T-helper 1 cell treated with Interleukin-12 subunit alpha and Interleukin-12 subunit beta and Interleukin-4 antibody, amounts not matched to agents 30 ng/mL and 1 ng/mL, for 36 hours (primary cell): Measurements from ENCODE around the gene SMIM43. TPM values are rescaled to one million over a fixed set of nuclear protein-coding genes. Genes with fewer than 3 reads are reported as not detected.

ENCODE experiments used
- intact Hi-C: fragments of 100-400 bp; cut with micrococcal nuclease; formaldehyde crosslinking; loops from one replicate; pipeline ENCODE4 v1.15.1; 2024
- total RNA-seq: library from RNA; stranded (reverse); gene quantifications from 2 replicates; pipeline ENCODE4 v1.2.3, GENCODE V29; 2022

SMIM43 gene
- total RNA-seq: 0.15 TPM in 1 of 2 replicates, not detected in the other

GRCh38 chr4:121764702-121765367 lies at the start of gene SMIM43:
SMIM43 (minus strand) TSS chr4:121765164; CDS start chr4:121765105, 59 bp downstream.
- intact Hi-C loops: no loop called here

GRCh38 chr4:121814756-121815155 lies 49.8 kb upstream of the SMIM43 start:
- intact Hi-C loops: loop anchor here (1.0 kb wide), 1 partner anchor 9 kb away; the partner anchor contains the start of gene CCNA2

- intact Hi-C loops: loop anchor here (1.0 kb wide), 1 partner anchor 9 kb away; no protein-coding TSS in a partner anchor
Measured at GRCh38 chr4:121811122-121811521, 46.2 kb upstream of the SMIM43 start.

- intact Hi-C loops: loop anchor here (10.0 kb wide), 1 partner anchor 738 kb away; no protein-coding TSS in a partner anchor
Measured at GRCh38 chr4:121806411-121806810, 41.4 kb upstream of the SMIM43 start.

- intact Hi-C loops: loop anchor here (1.0 to 10.0 kb wide), 10 partner anchors 10 to 1596 kb away; partner anchors contain the start of genes ANXA5, BBS7, BLTP1 and NUDT6
Measured at GRCh38 chr4:121801715-121802075, 36.7 kb upstream of the SMIM43 start.

GRCh38 chr4:121800961-121801714 lies 36.2 kb upstream of the SMIM43 start, which contains the start of gene EXOSC9:
EXOSC9 (plus strand) TSS chr4:121801323; CDS start chr4:121801425, 102 bp downstream.
- intact Hi-C loops: loop anchor here (1.0 to 10.0 kb wide), 10 partner anchors 21 to 1596 kb away; partner anchors contain the start of genes ANXA5, BBS12, BBS7 and BLTP1

GRCh38 chr4:121800638-121800960 lies 35.6 kb upstream of the SMIM43 start:
- intact Hi-C loops: loop anchor here (1.0 to 10.0 kb wide), 5 partner anchors 618 to 1597 kb away; partner anchors contain the start of genes BBS12, NUDT6 and SPRY1

GRCh38 chr4:121799867-121800501 lies 35.0 kb upstream of the SMIM43 start:
- intact Hi-C loops: loop anchor here (1.0 to 10.0 kb wide), 5 partner anchors 618 to 1597 kb away; partner anchors contain the start of genes BBS12, NUDT6 and SPRY1

- intact Hi-C loops: no loop called here
Measured at GRCh38 chr4:121799208-121799823, 34.4 kb upstream of the SMIM43 start.

GRCh38 chr4:121796283-121796682 lies 31.3 kb upstream of the SMIM43 start:
- intact Hi-C loops: no loop called here

- intact Hi-C loops: no loop called here
Measured at GRCh38 chr4:121794505-121795188, 29.7 kb upstream of the SMIM43 start.

GRCh38 chr4:121792966-121793365 lies 28.0 kb upstream of the SMIM43 start:
- intact Hi-C loops: no loop called here

GRCh38 chr4:121791481-121791880 lies 26.5 kb upstream of the SMIM43 start:
- intact Hi-C loops: no loop called here

GRCh38 chr4:121790976-121791375 lies 26.0 kb upstream of the SMIM43 start:
- intact Hi-C loops: no loop called here

GRCh38 chr4:121789960-121790829 lies 25.2 kb upstream of the SMIM43 start:
- intact Hi-C loops: no loop called here

- intact Hi-C loops: no loop called here
Measured at GRCh38 chr4:121789455-121789854, 24.5 kb upstream of the SMIM43 start.

GRCh38 chr4:121788896-121789295 lies 23.9 kb upstream of the SMIM43 start:
- intact Hi-C loops: no loop called here

- intact Hi-C loops: no loop called here
Measured at GRCh38 chr4:121786221-121786620, 21.3 kb upstream of the SMIM43 start.

- intact Hi-C loops: no loop called here
Measured at GRCh38 chr4:121785479-121785878, 20.5 kb upstream of the SMIM43 start.

GRCh38 chr4:121784975-121785374 lies 20.0 kb upstream of the SMIM43 start:
- intact Hi-C loops: no loop called here
